NCI-H1930 (cell line): ENCODE data around the gene PTPRN2.
"Not testable (repeated sequence)": the region's sequence is repeated elsewhere in the genome, so short reads cannot be mapped to it uniquely, and the experiment has no call there.

Experiments used
- DNase-seq, 2 experiments: peaks; one replicate each; lab custom pipeline; 2025; lab: John Stamatoyannopoulos, UW

The PTPRN2 gene

GRCh38 chr7:157947504-157947903, 640.1 kb downstream of the PTPRN2 start:
- no peak for DNase-seq

DNA sequence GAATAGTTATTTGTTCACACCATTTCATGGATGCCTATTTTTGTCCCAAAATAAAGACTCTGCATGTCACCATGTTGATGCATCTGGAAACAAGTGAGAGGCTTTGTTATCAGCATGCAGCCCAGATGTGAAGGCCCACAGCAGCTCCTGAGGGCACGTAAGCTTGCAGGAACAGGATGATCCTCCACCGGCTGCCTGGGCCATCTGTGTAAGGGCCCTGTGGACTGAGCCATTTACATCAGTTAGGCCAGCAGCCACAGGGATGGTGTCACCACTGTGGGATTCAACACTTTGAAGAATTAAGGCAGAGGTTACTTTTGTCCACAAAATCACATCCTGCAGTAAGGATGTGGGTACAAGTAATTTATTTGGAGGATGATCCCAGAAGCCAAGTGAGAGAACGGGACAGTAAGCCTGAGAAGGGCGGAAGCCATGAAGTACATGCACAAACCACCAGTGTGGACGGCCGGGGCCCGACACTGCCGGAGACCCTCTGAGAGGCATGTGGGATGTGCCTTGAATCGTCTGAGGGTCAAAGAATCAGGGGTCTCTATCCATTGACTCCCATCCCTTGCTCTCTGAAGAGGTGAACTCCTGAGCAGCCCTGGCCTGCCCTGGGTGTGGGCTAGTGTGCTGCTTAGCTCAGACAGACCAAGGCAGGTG, 641.1 kb downstream of the PTPRN2 start:
- DNase-seq: no peak

- no peak for DNase-seq
These were observed 642.2 kb downstream of the PTPRN2 start for GRCh38 chr7:157945401-157945800.

GRCh38 chr7:157944734-157945291, 642.8 kb downstream of the PTPRN2 start:
- no peak for DNase-seq

GRCh38 chr7:157944051-157944450, 643.6 kb downstream of the PTPRN2 start:
- no peak for DNase-seq

- no peak for DNase-seq
These were observed 644.1 kb downstream of the PTPRN2 start for GRCh38 chr7:157943561-157943960.

DNA sequence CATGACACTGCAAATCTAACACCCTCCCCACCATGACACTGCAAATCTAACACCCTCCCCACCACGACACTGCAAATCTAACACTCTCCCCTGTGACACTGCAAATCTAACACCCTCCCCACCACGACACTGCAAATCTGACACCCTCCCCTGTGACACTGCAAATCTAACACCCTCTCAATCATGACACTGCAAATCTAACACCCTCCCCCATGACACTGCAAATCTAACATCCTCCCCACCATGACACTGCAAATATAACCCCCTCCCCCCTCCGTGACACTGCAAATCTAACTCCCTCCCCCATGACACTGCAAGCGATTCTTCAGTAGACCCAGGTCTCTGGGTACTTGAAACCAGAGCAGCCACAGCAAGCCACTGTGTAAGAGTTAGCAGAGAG, 646.4 kb downstream of the PTPRN2 start:
- no peak for DNase-seq

DNA sequence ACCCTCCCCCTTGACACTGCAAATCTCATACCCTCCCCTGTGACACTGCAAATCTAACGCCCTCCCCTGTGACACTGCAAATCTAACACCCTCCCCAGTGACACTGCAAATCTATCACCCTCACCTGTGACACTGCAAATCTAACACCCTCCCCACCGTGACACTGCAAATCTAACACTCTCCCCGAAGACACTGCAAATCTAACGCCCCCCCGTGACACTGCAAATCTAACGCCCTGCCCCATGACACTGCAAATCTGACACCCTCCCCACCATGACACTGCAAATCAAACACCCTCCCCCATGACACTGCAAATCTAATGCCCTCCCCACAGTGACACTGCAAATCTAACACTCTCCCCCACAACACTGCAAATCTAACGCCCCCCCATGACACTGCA, 647.1 kb downstream of the PTPRN2 start:
- DNase-seq: no peak

GRCh38 chr7:157938211-157938610, 649.4 kb downstream of the PTPRN2 start:
- DNase-seq: no peak

- DNase-seq: no peak
These were observed 650.2 kb downstream of the PTPRN2 start for GRCh38 chr7:157937406-157937805.

DNA sequence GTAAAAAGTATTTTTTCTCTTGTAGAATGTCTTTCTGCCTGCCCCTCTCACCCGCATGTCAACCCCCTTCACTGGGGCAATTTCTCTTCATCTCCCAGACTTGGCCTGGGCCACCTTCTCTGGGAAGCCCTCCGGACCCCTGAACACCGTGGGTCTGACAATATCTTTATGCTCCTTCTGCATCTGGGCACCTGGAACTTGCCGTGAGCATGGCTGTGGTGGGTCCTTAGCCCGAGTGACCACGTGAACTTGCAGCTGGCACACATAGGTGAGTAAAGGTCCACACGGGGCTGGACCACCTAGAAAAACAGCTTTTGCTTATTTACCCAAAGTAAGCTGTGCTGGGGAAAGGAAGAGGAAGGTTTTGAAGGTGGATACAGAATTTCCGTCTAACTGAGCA, 650.6 kb downstream of the PTPRN2 start:
- DNase-seq: no peak

GRCh38 chr7:157935721-157936120, 651.9 kb downstream of the PTPRN2 start:
- DNase-seq: not testable (repeated sequence)

DNA sequence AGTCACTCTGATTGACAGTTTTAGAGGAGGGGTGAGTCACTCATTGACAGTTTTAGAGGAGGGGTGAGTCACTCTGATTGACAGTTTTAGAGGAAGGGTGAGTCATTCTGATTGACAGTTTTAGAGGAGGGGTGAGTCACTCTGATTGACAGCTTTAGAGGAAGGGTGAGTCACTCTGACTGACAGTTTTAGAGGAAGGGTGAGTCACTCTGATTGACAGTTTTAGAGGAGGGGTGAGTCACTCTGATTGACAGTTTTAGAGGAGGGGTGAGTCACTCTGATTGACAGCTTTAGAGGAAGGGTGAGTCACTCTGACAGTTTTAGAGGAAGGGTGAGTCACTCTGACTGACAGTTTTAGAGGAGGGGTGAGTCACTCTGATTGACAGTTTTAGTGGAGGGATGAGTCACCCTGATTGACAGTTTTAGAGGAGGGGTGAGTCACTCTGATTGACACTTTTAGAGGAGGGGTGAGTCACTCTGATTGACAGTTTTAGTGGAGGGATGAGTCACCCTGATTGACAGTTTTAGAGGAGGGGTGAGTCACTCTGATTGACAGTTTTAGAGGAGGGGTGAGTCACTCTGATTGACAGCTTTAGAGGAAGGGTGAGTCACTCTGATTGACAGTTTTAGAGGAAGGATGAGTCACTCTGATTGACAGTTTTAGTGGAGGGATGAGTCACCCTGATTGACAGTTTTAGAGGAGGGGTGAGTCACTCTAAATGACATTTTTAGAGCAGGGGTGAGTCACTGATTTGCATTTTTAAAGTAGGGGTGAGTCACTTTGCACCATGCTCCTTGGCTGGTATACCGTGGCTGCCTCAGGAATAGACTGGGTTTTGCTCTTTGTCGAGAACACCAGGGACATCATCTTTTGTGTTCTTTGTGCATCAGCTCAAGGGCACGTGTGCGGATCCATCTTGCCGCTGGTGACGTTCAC, 654.1 kb downstream of the PTPRN2 start:
- DNase-seq: peak in 1 of 2 experiments; percentile 15

DNA sequence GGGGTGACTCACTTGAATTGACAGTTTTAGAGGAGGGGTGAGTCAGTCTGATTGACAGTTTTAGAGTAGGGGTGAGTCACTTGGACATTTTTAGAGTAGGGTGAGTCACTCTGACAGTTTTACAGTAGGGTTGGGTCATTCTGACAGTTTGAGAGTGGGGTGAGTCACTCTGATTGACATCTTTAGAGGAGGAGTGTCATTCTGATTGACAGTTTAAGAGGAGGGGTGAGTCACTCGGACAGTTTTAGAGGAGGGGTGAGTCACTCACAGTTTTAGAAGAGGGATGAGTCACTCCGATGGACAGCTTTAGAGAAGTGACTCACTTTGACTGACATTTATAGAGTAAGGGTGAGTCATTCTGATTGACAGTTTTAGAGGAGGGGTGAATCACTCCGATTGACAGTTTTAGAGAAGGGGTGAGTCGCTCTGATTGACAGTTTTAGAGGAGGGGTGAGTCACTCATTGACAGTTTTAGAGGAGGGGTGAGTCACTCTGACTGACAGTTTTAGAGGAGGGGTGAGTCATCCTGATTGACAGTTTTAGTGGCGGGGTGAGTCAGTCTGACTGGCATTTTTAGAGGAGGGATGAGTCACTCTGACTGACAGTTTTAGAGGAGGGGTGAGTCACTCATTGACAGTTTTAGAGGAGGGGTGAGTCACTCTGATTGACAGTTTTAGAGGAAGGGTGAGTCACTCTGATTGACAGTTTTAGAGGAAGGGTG, 655.0 kb downstream of the PTPRN2 start:
- DNase-seq: no peak

GRCh38 chr7:157930926-157931466, 656.6 kb downstream of the PTPRN2 start:
- no peak for DNase-seq

DNA sequence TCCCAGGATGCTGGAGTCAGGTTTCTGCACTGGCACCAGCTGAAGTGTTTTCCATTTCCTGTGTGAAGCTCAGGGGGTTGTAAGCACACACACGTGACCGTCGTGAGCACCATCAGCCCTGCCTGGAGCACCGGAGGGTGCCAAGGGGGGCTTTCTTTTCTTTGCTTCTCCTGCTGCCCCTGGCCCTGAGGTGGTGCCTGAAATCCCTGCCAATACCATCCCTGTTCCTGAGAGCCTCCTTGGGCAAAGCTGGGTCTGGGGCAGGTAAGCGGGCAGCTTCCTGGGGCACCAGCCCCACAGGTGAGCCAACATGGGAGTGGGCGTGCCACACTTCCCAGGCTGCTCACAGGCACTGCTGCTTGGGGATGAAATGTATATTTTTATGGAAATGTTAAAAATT, 657.2 kb downstream of the PTPRN2 start:
- DNase-seq: no peak

- DNase-seq: no peak
These were observed 658.0 kb downstream of the PTPRN2 start for GRCh38 chr7:157929671-157930070.

- no peak for DNase-seq
These were observed 658.7 kb downstream of the PTPRN2 start for GRCh38 chr7:157928808-157929425.

DNA sequence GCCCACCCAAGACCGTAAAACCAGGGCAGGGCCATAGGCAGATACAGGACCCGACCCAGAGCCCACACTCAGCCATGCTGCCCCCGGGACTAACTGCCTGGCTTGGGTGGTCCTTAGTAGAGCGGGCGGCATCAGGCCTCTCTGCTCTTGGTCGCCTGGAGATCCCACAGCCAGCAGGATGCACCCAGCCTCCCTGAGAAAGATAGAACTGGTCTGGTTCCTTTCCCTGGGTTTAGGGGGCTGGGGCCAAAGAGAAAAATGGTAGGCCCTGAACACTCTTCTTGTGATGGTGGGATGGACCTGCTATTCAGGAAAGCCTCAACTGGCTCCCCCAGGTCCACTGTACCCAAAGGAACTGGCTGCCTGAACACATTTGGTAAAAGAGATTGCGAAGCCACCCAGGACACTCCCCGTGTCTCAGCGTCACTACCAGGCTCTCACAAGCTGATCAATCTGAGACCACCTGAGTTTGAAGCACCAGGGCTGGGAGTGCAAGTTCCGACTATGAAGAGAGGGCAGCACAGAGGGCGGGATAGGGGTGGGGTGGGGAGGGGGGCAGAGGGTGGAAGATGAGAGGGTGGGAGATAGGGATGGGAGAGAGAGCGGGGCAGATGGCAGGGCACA, 659.3 kb downstream of the PTPRN2 start:
- DNase-seq: no peak

DNA sequence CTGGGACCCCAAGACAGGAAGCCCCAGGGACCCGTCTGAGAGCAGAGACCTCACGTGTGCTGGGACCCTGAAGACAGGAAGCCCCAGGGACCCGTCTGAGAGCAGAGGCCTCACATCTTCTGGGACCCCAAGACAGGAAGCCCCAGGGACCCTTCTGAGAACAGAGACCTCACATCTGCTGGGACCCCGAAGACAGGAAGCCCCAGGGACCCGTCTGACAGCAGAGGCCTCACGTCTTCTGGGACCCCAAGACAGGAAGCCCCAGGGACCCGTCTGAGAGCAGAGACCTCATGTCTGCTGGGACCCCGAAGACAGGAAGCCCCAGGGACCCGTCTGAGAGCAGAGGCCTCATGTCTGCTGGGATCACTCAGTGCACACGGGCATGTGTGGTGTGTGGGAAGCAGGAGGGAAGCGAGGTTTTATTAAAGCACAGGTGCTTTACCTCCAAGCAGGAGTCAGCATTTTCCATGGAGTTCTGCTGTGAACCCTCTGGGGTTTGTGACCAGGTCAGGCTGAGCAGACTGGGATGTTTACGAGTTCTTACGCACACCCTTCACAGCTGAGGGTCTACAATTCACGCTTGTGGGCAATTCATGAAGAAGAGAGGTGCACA, 660.2 kb downstream of the PTPRN2 start:
- no peak for DNase-seq
